Measurements from ENCODE around the gene RNF223.

The RNF223 gene

DNA sequence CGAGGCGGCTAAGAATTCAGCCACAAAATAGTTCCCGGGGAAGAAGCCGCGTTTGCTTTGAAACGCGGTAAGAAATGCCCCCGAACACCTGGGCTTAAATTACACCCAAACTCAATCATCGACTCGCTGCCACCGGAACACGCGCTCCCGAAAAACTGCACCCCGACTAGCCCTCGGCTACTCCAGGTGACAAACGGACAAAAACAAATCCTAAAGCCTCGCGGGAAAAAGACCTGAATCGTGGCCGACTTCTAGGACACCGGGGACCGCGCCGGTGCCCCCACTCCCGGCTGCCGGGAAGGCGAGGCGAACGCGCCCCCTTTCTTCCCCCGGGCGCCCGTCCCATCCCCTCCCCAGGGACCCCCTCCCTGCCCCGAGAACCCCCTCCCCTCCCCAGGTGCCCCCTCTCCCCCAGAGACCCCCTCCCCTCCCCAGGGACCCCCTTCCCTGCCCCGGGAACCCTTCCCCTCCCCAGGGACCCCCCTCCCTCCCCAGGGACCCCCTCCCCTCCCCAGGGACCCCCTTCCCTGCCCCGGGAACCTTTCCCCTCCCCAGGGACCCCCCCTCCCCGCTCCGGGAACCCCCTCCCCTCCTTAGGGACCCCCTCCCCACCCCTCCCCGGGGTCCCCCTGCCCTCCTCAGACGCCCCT, 41.2 kb upstream of the RNF223 start:
- TF ChIP-seq, protein P1, sequence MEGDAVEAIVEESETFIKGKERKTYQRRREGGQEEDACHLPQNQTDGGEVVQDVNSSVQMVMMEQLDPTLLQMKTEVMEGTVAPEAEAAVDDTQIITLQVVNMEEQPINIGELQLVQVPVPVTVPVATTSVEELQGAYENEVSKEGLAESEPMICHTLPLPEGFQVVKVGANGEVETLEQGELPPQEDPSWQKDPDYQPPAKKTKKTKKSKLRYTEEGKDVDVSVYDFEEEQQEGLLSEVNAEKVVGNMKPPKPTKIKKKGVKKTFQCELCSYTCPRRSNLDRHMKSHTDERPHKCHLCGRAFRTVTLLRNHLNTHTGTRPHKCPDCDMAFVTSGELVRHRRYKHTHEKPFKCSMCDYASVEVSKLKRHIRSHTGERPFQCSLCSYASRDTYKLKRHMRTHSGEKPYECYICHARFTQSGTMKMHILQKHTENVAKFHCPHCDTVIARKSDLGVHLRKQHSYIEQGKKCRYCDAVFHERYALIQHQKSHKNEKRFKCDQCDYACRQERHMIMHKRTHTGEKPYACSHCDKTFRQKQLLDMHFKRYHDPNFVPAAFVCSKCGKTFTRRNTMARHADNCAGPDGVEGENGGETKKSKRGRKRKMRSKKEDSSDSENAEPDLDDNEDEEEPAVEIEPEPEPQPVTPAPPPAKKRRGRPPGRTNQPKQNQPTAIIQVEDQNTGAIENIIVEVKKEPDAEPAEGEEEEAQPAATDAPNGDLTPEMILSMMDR (IDR thresholded peaks at IDR 0.05; ENCODE audit: borderline replicate concordance, control extremely low read depth, extremely low read depth, insufficient read depth, missing control alignments): no peak
- in situ Hi-C loops (cut with MboI; ENCODE audit: low sequenced_read_pairs, unreplicated experiment): no loop called here
- no peak for DNase-seq (ENCODE audit: low spot score)

DNA sequence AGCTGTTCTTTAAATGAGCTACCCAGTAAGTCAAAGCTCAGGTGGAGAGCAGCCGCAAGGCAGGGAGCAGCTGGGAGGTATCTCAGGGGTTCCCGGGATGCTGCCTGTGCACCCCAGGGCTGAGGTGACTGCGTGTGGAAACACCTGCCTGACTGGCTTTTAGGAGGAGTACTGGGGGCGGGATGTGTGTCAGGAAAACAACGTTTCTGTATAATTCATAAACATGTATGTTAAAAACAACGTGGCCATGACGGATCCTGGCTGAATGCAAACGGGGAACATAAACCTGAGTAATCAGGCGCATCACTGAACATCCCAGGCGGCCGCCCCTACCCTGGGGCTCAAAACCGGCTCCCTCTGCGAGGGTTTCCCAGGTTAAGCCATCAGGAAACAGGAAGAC, 40.3 kb upstream of the RNF223 start:
- no peak for DNase-seq (ENCODE audit: low spot score)
- in situ Hi-C loops (cut with MboI; ENCODE audit: low sequenced_read_pairs, unreplicated experiment): no loop called here
- TF ChIP-seq, protein P1 (IDR thresholded peaks at IDR 0.05; ENCODE audit: borderline replicate concordance, control extremely low read depth, extremely low read depth, insufficient read depth, missing control alignments): no peak

GRCh38 chr1:1112237-1112985, 38.3 kb upstream of the RNF223 start:
- TF ChIP-seq, protein P1 (IDR thresholded peaks at IDR 0.05; ENCODE audit: borderline replicate concordance, control extremely low read depth, extremely low read depth, insufficient read depth, missing control alignments): no peak
- no peak for DNase-seq (ENCODE audit: low spot score)
- in situ Hi-C loops (cut with MboI; ENCODE audit: low sequenced_read_pairs, unreplicated experiment): no loop called here

DNA sequence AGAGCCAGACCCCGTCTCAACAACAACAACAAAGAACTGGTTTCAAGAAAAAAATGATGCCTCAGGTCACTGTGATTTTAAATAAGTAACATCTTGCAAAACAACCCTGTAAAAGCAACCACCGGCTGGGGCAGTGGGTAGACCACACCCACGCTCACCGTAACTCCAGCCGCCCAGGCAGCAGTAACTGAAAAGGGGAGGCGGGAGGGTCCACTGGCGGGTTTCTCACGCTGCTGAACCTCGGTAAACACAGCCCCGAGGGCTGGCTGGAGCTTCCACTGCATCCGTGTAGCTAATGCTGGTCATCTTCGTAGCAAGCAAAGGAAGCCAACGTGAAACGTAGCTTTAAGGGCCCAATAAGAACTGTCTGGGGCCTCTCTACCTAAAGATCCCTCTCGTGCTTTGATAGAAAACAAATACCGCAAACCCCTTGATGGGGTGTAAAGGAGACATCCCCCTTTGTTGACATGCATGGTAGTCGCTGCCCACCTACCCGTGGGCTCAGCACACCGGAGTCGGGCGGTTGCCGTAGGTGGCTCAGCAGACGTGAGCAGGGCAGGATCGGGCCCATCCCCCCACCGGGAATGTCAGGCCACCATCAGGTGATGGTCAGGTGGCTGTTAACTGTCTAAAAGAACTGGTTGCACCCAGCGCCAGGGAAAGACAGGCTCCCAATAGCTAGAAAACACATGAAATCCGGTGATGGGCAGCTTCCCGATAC, 37.6 kb upstream of the RNF223 start:
- TF ChIP-seq, protein P1 (IDR thresholded peaks at IDR 0.05; ENCODE audit: borderline replicate concordance, control extremely low read depth, extremely low read depth, insufficient read depth, missing control alignments): no peak
- no peak for DNase-seq (ENCODE audit: low spot score)
- in situ Hi-C loops (cut with MboI; ENCODE audit: low sequenced_read_pairs, unreplicated experiment): no loop called here

GRCh38 chr1:1110561-1110971, 36.5 kb upstream of the RNF223 start:
- in situ Hi-C loops (cut with MboI; ENCODE audit: low sequenced_read_pairs, unreplicated experiment): no loop called here
- DNase-seq (ENCODE audit: low spot score): no peak
- TF ChIP-seq, protein P1 (IDR thresholded peaks at IDR 0.05; ENCODE audit: borderline replicate concordance, control extremely low read depth, extremely low read depth, insufficient read depth, missing control alignments): no peak

DNA sequence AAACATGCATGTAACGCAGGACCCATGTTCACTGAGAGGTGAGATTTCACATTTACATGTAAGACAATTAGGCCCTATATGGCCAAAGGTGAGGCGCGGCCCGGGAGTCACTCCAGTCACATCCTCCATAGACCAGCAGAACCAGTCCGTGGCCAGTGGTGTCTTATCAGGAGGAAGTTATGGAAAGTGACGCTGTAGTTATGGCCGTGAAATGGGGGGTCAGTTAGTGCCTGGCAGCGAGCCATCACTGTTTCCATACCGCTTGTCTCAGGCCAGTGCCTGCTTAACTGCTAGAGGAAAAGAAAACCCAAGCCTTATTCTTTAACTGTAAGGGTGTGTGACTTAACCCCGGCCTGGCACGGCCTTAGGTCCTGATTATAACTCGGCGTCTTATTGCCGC, 35.6 kb upstream of the RNF223 start:
- TF ChIP-seq, protein P1 (IDR thresholded peaks at IDR 0.05; ENCODE audit: borderline replicate concordance, control extremely low read depth, extremely low read depth, insufficient read depth, missing control alignments): no peak
- in situ Hi-C loops (cut with MboI; ENCODE audit: low sequenced_read_pairs, unreplicated experiment): no loop called here
- DNase-seq (ENCODE audit: low spot score): no peak
